K562 (cell line): Measurements from ENCODE around the gene CRTC3. TPM values are rescaled to one million over a fixed set of nuclear protein-coding genes. Genes with fewer than 3 reads are reported as not detected.

Source experiments
- ARID4B ChIP-seq: sonication (generic); formaldehyde crosslinking; IDR thresholded peaks from 2 replicates; pipeline ENCODE4 v1.8.0; 2022; ENCODE audit warnings: mild to moderate bottlenecking, missing genetic modification reagents
- CTBP1 ChIP-seq: fragments of 450-650 bp; IDR thresholded peaks from 2 replicates; pipeline ENCODE4 v1.6.1; 2016; ENCODE audit warnings: borderline replicate concordance
- DDX20 ChIP-seq: fragments of 450-650 bp; IDR thresholded peaks from 2 replicates; pipeline ENCODE4 v1.6.1; 2016; ENCODE audit warnings: missing genetic modification characterization, low read depth, mild to moderate bottlenecking, missing compliant biosample characterization, moderate library complexity
- ETV5 ChIP-seq: sonication (generic); formaldehyde crosslinking; IDR thresholded peaks from 2 replicates; pipeline ENCODE4 v1.4.0; 2020; ENCODE audit warnings: low read depth, mild to moderate bottlenecking, missing genetic modification reagents
- FUS ChIP-seq: fragments of 200-400 bp; formaldehyde crosslinking; optimal IDR thresholded peaks from 2 replicates; pipeline ENCODE3; 2017; ENCODE audit warnings: low read depth, low read length
- KLF13 ChIP-seq: fragments of 450-650 bp; IDR thresholded peaks from 2 replicates; pipeline ENCODE4 v1.6.1; 2016; ENCODE audit warnings: missing genetic modification characterization, low read depth, mild to moderate bottlenecking, missing compliant biosample characterization, moderate library complexity, borderline replicate concordance
- MBD2 ChIP-seq: sonication (generic); IDR thresholded peaks from 2 replicates; pipeline ENCODE4 v1.6.1; 2016; ENCODE audit warnings: low read depth, borderline replicate concordance
- MEF2D ChIP-seq: conservative IDR thresholded peaks from 2 replicates; pipeline ENCODE4 v1.6.1; 2016; ENCODE audit warnings: low read depth, missing genetic modification characterization, missing compliant biosample characterization
- MYNN ChIP-seq, 2 experiments: sonication (generic); formaldehyde crosslinking in 1 of 2; IDR thresholded peaks; 2 replicates each; pipeline versions ENCODE4 v1.5.0 to v1.6.1; 2016 to 2020; ENCODE audit warnings: antibody characterized with exemption in 1 of 2, missing genetic modification reagents in 1 of 2
- NR2C2 ChIP-seq, 2 experiments: fragments of 200-800 bp in 1 of 2; sonication (Bioruptor generic) in 1 of 2; sonication (generic) in 1 of 2; formaldehyde crosslinking in 1 of 2; IDR thresholded peaks; 2 replicates each; pipeline versions ENCODE4 v1.6.1 to v1.8.0; 2016 to 2022; ENCODE audit warnings: mild to moderate bottlenecking in 1 of 2, missing compliant biosample characterization in 1 of 2, missing genetic modification characterization in 1 of 2, missing genetic modification reagents in 1 of 2
- PHF20 ChIP-seq: fragments of 450-650 bp; IDR thresholded peaks from 2 replicates; pipeline ENCODE4 v1.6.1; 2018; ENCODE audit not compliant: partially characterized antibody
- PHF21A ChIP-seq: fragments of 450-650 bp; IDR thresholded peaks from 2 replicates; pipeline ENCODE4 v1.6.1; 2017; ENCODE audit warnings: low read depth, borderline replicate concordance
- RAD51 ChIP-seq: fragments of 450-650 bp; IDR thresholded peaks from 2 replicates; pipeline ENCODE4 v1.7.1; 2016; ENCODE audit warnings: low read depth, mild to moderate bottlenecking, borderline replicate concordance
- RCOR1 ChIP-seq, 2 experiments: IDR thresholded peaks; 2 replicates each; pipeline ENCODE4 v1.6.1; 2012; ENCODE audit warnings: low read depth in 2 of 2, low read length in 2 of 2, borderline replicate concordance in 1 of 2, improper control_type of control experiment in 1 of 2
- SMARCA4 ChIP-seq: fragments of 450-650 bp; IDR thresholded peaks from 2 replicates; pipeline ENCODE4 v1.6.1; 2016
- SP1 ChIP-seq: sonication (generic); formaldehyde crosslinking; IDR thresholded peaks from 2 replicates; pipeline ENCODE4 v1.8.1; 2022; ENCODE audit warnings: mild to moderate bottlenecking, missing genetic modification reagents
- SPI1 ChIP-seq: IDR thresholded peaks from 2 replicates; pipeline ENCODE4 v1.6.1; 2011; ENCODE audit warnings: low read depth, low read length, control low read depth, borderline replicate concordance
- THAP7 ChIP-seq: fragments of 250-450 bp; sonication (Bioruptor Pico); IDR thresholded peaks from 2 replicates; pipeline ENCODE4 v1.5.0; 2021
- ZNF589 ChIP-seq: fragments of 200-800 bp; sonication (Bioruptor generic); IDR thresholded peaks from 2 replicates; pipeline ENCODE4 v1.6.1; 2016; ENCODE audit warnings: low read depth, missing genetic modification characterization, missing compliant biosample characterization
- ZNF77 ChIP-seq: fragments of 250-450 bp; sonication (Bioruptor Pico); IDR thresholded peaks from 2 replicates; pipeline ENCODE4 v1.5.0; 2020
- ZNF778 ChIP-seq: fragments of 450-650 bp; formaldehyde crosslinking; IDR thresholded peaks from 2 replicates; pipeline ENCODE4 v1.4.0; 2020; ENCODE audit warnings: mild to moderate bottlenecking, moderate library complexity
- polyA plus RNA-seq, 8 experiments: library from polyadenylated mRNA; depleted of rRNA in 4 of 8; stranded (reverse) in 5 of 8; unstranded in 3 of 8; fragments of >200 nt; fragmentation: Nextera tagmentation in 2 of 8; fragmentation: Illumina TruSeq in 1 of 8; extraction: Ambion mirVana in 2 of 8; extraction: Trizol in 1 of 8; gene quantifications; 2 replicates each; pipeline versions ENCODE4 v1.2.1 to v1.2.3, GENCODE V29; 2011 to 2014; ENCODE audit warnings: inconsistent platforms in 1 of 8, missing spikeins in 1 of 8
- total RNA-seq, 7 experiments: library from RNA; depleted of rRNA in 6 of 7; stranded (reverse); fragments of >200 nt in 6 of 7; fragmentation: Illumina TruSeq in 2 of 7; extraction: Trizol in 2 of 7; gene quantifications; 2 replicates each; pipeline versions ENCODE4 v1.2.1 to v1.2.3, GENCODE V29; 2011 to 2021; ENCODE audit warnings: low replicate concordance in 1 of 7

CRTC3 gene
- total and polyA plus RNA-seq, 9 of the 15 experiments (the other 6 are each of a cell fraction or from before 2014, with no cell fraction given): 1.2 to 19.0 (median 11.6) TPM

GRCh38 chr15:90558171-90558573 is 28.4 kb downstream of the CRTC3 start (continued):
- no peak for TF ChIP-seq ARID4B (CRISPR knock-in tag)
- TF ChIP-seq PHF21A: no peak
- peak; percentile 79 for TF ChIP-seq SPI1
- TF ChIP-seq ZNF77 (CRISPR knock-in tag): no peak
- TF ChIP-seq ETV5 (CRISPR knock-in tag): peak; percentile 29; the same call in 1 of the 2 replicates
- no peak for TF ChIP-seq SP1 (CRISPR knock-in tag)
- TF ChIP-seq PHF20: no peak
- TF ChIP-seq FUS: no peak
- TF ChIP-seq ZNF778: no peak
- TF ChIP-seq CTBP1: peak; percentile 30; the same call in 1 of the 2 replicates
- no peak for TF ChIP-seq NR2C2 (CRISPR knock-in tag; IDR thresholded peaks at IDR 0.05)
- TF ChIP-seq NR2C2 (tag; IDR thresholded peaks at IDR 0.05): peak; percentile 84
- TF ChIP-seq MBD2: no peak
- peak in 1 of 2 experiments; percentile 4; a peak in 1 of 4 replicates for TF ChIP-seq RCOR1 (IDR thresholded peaks at IDR 0.05; ENCODE audit: borderline replicate concordance in 1 of 2, low read depth in 2 of 2, low read length in 2 of 2)
- no peak for TF ChIP-seq ZNF589
- TF ChIP-seq MEF2D (tag): no peak
- no peak for TF ChIP-seq DDX20 (tag)
- 0 out of 2 replicates have a peak, but pooled peaks have one; percentile 16 for TF ChIP-seq SMARCA4
- 0 out of 2 replicates have a peak, but pooled peaks have one; percentile 19 for TF ChIP-seq RAD51
- TF ChIP-seq KLF13 (tag): no peak
- peak; percentile 64 for TF ChIP-seq MYNN (IDR thresholded peaks at IDR 0.05)
- TF ChIP-seq MYNN (CRISPR knock-in tag; IDR thresholded peaks at IDR 0.05): no peak
- TF ChIP-seq THAP7 (CRISPR knock-in tag): no peak
